GM21717 (cell line): ENCODE results near the gene UBASH3B.

Experiments
- ATAC-seq: cut with Tn5 transposase; IDR thresholded peaks from one replicate; pipeline ENCODE4 v1.9.1; 2021; ENCODE audit warnings: mild to moderate bottlenecking, moderate library complexity; ENCODE audit not compliant: unreplicated experiment

Gene UBASH3B

DNA sequence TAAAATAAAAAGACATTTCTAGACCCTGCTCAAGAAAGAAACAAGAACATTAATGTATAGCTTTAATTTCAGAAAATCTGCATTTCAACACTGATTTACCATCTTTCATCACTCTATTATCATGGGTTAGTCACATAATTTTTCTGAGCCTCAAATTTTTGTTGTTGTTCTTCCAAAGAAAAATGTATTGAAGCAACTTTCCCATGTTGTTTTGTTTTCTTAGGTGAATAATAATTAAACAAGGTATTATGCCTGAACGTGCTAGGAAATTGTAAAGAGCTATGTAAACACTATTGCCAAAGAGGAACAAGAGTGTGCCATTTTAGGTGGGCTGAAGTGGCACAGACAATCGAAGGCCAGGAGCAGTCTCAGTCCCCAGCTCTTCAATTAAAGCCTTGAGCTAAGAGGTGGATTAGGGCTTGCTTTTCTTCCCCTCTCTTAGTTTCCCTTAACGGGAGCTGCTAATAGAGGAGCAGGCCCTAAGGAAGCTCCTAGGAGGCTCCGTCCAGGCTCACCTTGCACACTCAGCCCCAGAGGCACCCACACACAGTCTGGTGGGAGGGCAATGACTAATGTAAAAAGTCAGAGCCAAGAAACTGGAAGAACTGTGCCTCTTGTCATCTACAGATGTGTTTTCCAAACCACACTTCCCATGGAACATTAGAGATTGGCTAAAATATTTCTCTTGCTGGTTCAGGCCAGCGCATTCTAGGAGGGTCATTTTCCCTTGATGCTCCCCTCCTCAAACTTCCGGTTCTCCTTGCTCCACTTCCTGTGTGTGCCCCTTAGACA lies 8.8 kb upstream of the UBASH3B start:
- no peak for ATAC-seq

DNA sequence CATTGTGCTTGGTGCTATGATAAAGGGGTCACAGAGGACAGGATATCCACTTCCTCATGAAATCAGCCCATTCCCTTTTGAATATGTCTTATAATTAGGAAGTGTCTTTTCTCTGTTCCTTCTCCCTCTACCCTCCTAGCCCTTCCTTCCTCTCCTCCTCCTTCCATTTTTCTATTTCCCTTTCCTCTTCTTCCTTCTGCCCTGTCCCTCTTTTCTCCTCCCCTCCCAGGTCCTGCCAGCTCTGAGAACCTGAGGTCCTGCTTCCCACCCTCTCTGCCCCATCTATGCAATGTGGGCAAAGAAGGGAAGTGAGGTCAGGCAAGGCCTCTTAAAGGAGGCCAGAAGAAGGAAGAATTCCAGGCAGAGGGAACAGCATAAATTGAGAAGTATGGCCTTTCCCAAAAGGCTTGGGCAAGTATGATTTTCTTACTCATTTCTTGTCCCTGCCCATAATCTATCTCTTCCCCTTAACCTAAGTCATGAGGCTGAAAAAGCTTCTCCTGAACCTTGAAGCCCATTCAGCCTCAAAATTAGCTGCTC lies 7.7 kb upstream of the UBASH3B start:
- ATAC-seq: no peak

DNA sequence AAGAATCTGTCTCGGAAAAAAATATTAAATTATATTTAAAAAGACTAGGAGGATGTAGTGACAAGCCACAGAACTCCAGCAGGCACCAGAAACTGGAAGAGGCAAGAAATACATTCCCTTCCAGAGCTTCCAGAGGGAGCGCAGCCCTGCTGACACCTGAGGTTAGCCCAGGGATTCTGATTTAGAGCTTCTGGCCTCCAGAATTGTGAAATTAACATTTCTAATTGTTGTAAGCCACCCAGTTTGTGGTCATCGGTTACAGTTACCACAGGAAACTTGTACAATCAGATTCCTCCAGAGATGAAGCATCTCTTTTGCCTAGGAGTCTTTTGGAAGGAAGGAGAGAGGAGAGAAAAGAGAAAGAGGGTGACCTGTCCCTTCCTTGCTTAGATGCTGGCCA lies 6.4 kb upstream of the UBASH3B start:
- no peak for ATAC-seq

DNA sequence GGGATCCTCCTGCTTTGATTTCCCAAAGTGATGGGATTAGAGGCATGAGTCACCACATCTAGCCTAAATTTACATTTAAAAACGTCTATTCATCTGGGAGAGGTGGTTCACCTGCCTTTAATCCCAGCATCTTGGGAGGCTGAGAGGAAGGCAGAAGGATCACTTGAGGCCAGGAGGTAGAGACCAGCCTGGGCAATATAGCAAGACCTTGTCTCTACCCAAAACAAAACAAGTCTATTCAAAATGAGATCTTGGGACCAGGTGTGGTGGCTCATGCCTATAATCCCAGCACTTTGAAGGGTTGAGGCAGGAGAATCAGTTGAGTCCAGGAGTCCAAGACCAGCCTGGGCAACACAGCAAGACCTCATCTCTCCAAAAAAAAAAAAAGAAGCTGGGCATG lies 4.9 kb upstream of the UBASH3B start:
- ATAC-seq: no peak

DNA sequence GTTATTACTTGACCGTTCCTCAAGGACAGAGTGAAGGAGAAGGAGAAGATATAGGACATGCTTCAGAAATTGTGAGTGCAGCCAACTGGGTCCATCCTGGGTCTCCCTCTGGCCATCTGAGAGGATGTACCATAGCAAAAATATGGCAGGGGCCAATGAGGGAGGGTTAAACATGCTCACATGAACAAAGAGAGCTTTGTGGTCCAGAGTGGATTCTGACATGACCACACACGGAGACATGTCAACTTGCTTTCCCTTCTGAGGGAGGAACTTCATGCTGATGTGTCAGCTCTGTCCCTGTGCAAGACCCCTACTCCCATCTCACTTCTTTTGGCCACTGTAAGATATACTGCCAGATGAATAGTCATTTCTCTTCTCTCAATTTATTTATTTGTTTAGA lies 3.0 kb upstream of the UBASH3B start:
- ATAC-seq: no peak

DNA sequence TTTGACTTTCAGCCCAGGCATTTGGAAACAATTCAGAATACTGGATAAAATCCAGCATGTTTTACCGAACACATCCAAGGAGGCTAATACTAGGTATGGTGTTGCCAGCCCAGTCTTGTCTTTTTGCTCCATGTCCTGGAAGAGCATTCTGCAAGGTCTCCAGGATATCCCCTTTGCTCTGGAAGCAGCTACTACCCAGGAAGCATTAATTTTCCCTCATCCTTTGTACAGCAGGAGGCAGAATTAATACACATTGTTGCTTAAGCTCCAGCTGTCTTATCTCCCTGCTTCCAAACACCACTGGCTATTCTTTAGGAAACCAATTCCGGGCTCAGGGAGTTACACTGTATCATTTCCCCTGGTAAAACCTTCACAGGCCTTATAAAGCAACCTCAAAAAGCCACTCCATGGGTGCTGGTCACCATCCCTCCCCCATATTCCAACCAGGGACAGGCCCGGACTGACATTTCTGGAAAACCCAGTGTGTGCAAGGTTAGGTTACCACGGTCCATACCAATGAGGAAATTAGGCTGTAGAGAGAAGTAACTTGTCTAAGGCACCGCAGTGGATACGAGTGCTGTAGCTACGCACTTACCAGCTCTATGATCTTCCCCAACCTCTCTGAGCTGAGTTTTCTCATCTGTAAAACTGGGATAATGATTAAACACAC lies 1.5 kb upstream of the UBASH3B start:
- ATAC-seq: no peak

DNA sequence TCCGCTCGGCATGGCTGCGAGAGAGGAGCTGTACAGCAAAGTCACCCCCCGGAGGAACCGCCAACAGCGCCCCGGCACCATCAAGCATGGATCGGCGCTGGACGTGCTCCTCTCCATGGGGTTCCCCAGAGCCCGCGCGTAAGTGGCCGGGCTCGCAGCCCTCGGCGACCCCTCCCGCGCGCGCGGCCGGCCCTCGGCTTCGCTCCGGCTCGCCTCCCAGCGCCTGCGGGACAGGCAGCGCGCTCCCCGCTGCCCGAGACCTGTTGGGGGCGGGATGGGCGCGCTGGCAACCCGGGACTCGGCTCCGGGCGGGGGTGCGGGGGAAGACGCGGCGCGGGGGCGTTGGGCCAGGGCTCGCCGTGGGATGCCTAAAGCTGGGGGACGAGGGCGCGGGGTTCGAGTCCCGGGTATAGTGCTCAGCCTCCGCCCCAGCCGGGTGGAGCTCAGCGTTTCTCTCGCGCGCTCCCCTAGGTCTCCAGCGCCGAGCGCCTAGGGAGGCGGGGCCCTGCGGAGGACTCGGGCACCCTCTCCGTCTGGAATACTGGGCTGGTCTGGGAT lies 630 bp downstream of the UBASH3B start:
- peak; percentile 58 for ATAC-seq

DNA sequence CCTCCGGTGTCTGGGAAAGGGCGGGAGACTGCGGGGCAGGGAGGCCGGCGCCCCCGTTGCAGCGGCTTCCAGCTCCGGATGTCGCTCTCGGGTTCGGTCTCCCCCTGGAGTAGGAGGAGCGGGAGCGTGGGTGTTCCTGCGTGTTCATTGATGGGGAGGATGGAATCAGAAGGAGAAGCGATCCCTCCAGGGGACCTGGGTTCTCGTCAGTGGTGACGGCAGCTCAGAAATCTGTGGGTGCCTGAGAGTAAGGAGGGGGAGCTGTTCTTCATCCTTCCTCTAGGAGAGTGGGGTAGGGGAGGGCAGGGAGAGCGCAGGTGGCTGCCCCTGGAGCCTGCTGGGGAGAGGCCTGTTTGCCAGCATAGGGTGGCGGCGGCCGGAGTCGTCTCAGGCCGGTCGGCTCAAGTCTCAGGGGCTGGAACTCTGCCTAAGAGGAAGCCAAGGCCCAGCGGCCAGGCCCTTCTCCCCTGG lies 1.1 kb downstream of the UBASH3B start:
- ATAC-seq: no peak

DNA sequence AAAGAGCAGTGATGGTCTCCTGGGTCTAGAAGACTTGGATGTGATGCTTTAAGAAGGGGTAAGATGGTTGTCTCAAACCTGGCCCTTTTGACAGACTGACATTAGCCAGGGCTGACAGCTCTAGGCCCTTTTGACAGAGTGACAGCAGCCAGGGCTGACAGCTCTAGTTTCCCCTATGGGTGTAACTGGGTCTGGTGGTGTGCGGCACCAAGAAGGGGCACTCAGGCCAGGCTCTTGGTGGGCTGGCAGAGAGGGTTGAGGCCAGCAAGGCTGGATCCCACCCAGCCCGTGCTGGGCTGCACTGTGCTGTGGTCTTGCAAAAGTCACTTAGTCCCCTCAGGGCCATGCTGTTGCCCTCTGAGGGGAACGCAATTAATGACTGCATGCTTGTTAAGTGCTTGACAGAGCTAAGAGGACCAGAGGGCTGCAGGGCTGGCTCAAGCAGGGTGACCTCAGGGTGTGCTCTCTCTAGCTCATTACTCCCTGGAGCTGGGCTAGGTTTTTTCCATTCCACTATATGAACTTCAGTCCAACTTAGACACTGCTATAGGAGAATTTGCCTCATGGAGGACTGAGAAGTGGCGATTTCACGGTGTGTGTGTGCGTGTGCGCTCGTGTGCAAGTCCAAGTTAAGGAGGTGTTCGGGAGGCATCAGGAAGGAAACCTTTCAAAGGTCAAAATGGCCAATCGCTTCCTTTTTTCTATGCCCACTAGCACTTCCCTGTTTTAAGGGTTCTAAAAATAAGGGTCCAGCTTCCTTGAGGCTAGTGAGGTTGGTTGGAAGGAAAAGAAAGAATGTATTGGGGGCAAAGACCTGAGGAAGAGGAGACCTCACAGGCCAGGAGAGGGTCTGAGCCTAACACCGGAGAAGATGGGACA lies 4.4 kb downstream of the UBASH3B start:
- ATAC-seq: no peak

DNA sequence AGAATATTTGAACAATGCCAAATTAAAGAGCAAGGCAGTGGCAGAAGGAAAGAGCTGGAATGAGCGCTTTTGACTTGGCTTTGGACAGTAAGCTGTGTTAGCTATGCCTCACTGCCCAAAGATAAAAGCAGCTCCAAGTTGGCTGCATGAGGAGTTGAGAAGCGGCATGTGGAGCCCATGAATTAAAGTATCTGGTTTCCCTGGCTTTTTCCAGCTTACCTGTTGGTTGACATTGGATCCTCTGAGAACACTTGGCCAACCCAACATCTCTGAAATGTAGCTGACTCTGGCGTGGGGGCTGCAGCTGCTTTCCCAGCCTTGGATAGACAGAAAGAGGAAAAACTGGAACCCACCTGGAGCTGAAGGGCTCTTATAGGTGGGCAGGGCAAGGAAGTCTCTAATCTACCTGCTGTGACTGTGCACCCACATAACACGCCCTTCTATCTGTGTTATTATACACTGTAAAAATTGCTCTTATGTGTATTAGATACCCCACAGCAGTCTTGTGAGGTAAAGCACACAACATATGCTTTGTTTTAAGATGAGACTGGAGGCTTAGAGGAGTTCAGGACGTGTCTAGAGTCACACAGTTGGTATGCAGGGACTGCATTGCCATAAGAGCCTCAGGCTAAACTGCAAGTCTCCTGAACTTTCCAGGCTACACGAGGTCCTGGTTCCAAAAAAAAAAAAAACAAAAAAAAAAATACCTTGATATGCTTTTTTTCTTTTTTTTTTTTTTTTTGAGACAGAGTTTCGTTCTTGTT lies 5.8 kb downstream of the UBASH3B start:
- no peak for ATAC-seq

DNA sequence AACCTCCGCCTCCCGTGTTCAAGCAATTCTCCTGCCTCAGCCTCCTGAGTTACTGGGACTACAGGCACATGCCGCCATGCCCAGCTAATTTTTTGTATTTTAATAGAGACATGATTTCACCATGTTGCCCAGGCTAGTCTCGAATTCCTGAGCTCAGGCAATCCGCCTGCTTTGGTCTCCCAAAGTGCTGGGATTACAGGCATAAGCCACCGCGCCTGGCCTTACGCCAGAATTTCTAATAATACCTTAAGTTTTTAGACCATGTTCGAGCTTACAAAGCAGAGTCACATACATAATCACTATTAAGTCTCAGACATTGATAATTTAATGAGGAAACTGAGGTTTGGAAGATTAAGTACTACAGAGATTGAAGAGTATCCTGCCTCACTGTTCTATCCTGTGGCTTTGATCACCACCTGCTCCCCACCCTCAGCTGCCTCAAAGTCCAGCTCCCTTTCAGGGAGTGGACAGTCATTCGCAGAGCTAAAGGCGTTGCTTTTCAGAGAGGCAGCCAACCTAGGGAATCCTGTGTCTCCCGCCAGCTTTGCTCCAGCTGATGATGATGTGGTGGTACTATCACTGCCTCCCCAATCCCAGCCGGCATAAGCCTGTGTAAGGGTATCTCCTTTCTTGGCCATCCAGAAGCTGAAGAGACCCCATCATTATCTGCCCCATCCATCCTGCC lies 7.7 kb downstream of the UBASH3B start:
- no peak for ATAC-seq

DNA sequence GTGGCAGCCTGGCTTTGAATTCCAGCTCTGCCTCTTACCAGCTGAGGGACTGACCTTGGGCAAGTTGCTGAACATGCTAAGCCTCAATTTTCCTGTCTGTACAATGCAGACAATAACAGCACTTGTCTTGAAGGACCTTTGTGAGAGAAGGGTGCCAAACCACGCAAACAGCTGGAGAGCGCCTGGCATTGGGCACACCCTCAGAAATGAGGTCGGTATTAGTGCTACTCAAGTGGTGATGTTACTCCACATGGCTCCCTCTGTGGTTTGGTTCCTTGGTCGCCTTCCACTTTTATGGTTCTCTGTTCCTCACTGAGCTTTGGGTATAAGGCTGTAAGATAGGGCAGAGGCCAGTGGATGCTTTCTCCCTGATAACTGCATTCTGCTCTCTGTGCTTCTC lies 8.2 kb downstream of the UBASH3B start:
- ATAC-seq: no peak

DNA sequence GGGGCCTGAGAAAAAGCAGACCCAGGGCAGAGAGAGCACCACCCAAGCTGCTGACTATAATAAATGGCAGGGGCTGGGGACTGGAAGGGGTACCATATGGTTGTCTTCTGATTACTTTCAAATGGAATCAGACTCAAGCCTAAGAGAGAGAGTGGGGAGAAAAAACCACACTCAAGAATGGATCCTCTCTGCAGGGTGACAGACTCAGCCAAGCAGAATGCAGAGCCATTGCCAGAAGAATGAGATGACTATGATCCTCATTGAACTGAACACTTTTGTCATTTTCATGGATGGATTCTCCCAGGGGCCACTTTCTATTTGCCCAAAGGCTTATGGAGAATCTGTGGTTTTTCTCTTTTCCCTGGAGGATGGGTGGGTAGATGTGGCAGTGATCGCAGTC lies 8.7 kb downstream of the UBASH3B start:
- ATAC-seq: no peak

DNA sequence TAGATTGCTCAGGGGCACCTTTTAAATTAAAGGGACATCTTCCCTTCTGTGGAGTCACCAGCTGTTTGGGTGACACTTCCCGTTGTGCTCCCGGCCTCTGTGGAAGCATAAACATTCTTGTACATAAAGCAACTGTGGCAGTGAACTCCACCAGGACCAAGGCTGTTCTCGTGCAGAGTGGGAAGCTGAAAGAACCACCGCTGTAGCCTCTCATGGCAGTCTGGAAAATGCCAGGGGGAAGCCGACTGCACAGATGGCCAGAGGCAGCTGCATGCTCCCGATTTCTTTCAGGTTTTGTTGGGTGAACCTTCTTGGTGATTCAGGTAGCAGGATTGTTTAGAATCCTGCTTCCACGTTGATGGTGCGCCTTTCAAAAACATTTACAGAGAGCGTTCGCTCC lies 10.3 kb downstream of the UBASH3B start:
- ATAC-seq: no peak

DNA sequence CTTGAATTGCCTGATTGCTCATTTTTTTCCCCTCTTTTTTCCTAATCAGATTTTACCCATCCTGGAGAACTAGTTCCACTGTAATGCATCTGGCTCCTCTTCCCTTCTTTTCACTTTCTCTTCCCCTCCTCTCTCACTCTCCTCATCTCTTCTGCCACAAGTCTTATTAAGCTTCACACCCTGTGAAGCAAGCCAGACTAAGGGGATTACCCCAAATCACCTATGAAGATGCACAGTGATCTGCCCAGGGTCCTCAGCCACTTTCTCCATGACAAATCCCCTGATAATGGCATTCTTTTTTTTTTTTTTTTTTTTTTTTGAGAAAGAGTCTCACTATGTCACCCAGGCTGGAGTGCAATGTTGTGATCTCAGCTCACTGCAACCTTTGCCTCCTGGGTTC lies 11.2 kb downstream of the UBASH3B start:
- no peak for ATAC-seq

DNA sequence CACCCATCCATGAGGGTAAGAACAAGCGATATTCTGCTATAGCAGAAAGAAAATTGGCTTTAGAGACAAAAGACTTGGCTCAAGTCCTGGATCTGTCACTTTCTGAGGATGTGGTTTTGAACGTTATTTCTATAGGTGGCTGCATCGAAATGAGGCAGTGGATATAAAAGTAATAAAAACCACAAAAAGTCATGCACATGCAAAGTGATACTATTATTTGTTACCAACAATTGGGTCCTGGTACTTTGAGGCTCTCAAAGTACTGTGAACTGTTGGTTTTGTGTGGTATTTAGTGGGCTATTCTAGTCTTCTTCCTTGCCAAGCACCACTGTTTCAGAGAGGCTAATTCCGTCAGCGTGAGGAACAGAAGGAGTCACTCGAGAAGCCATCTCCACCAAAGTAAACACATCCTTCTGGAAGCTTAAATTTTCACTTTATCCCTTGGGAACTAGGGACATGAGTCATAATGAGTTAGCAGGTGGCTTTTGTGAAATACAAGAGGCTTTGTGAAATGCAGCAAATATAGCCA lies 13.1 kb downstream of the UBASH3B start:
- ATAC-seq: no peak

DNA sequence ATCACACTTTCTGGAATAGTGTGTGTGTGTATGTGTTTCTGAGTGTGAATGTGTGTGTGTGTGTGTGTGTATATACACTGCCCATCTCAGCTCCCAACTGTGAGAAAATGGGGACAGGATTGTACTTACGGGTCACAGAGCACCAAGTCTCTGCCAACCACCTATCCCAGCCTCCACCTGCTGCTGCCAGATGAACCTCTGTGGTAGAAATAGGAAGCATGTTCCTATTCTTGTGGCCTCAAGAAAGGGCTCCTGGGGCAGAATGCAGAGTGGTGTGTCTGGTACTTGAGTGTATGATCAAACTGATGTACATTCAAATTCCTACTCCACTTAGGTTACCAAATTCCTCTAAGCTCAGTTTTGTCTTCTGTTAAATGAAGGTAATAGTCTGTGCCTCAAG lies 14.6 kb downstream of the UBASH3B start:
- no peak for ATAC-seq

DNA sequence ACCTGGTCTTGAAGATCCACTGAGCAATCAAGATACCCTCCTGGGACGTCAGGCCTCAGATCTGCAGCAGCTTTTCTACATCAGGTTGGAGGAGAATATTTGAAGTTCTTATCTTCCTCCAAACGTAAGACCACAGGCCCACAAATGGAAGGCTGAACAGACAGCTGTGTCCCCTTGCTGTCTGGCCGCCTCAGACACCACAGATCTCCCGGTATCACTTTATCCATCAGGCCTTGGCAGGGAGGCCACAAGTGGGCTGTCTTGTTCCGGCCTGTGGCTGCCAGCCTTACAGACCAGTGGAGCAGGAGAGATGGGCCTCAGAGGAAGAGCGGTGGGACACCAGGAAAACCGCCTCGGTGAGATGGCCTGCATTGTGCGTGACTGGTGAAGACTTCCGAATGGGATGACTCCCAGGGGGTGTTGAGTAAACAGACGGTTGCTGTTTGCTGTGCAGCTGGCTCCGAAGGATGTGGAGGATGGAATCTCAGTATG lies 15.9 kb downstream of the UBASH3B start:
- no peak for ATAC-seq

DNA sequence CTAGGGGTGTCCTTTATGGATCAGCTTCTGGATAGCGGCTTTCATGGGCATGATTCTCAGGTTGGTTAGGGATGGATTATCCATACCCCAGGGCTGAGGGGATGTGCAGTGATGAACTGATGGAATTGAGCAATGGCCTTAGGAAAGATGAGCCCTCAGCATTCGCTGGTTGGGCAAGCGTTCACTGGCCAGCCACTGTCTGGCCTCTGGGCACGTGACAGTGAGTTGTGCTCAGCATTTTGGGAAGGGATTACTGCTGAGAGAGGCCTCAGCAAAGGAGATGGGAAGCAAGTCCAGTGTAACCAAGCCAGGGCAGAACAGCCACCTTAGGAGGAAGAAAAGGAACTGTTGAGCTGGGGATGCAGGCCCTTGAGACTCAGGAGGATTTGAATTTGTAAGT lies 17.4 kb downstream of the UBASH3B start:
- no peak for ATAC-seq
